ENCODE measurements around the gene UPB1.
"Not testable (repeated sequence)": the region's sequence is repeated elsewhere in the genome, so short reads cannot be mapped to it uniquely, and the experiment has no call there.

The UPB1 gene

DNA sequence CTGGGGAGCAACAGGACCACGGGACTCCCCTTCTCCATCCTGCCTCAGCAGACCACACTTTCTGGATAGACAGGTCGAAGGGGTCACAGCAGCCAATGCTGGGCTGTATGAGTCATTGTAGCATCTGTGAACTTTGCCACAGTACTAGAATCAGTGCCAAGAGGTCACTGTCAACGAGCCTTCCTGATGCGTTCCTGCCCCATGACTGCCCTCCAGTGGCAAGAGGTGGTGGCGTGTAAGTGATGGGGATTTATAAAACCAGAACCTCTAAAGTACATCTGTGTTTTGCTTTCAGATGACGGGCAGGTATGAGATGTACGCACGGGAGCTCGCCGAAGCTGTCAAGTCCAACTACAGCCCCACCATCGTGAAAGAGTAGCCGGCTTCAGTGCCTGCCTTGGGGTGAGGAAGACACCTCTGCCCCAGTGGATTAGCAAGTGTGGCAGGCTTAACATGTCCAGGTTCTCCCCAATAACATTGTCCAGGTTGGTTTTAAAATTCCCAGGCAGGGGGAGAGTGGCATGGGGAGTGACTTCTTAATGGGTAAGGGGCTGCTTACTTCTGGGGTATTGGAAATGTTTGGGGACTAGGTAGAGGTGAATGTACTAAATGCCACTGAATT, 30.4 kb downstream of the UPB1 start:
- Mint-ChIP-seq H3K4me3 (no peak overlapping the region), H3K27me3 (peaks cover 1% of the 10 kb centered on the region), H3K27ac (no peak overlapping the region), H3K4me1 (ENCODE audit: low read depth) (peaks cover 6% of the 10 kb centered on the region), H3K36me3 (no peaks in the 10 kb centered on the region), H3K9me3 (ENCODE audit: low read depth) (no peaks in the 10 kb centered on the region)

DNA sequence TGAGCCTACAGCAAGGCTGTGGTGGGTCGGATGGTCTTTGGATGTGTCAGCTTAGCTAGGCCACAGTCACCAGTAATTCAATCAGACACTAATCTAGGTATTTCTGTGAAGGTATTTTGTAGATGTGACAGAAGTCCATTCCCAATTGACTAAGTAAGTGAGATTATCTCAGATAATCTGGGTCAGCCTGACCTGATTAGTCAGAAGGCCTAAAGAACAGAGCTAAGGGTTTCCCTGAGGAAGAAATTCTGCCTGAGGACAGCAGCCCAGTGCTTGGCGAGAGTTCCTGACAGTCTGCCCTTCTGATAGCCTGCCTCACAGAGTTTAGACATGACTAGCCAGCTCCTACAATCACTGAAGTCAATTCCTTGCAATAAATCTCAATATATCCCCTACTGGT, 31.1 kb downstream of the UPB1 start:
- H3K27me3 Mint-ChIP-seq: no peaks in the 10 kb centered on the region
- no peak overlapping the region for H3K4me3 Mint-ChIP-seq
- peaks cover 6% of the 10 kb centered on the region for H3K4me1 Mint-ChIP-seq (ENCODE audit: low read depth)
- no peak overlapping the region for H3K27ac Mint-ChIP-seq
- no peaks in the 10 kb centered on the region for H3K9me3 Mint-ChIP-seq (ENCODE audit: low read depth)
- no peaks in the 10 kb centered on the region for H3K36me3 Mint-ChIP-seq

DNA sequence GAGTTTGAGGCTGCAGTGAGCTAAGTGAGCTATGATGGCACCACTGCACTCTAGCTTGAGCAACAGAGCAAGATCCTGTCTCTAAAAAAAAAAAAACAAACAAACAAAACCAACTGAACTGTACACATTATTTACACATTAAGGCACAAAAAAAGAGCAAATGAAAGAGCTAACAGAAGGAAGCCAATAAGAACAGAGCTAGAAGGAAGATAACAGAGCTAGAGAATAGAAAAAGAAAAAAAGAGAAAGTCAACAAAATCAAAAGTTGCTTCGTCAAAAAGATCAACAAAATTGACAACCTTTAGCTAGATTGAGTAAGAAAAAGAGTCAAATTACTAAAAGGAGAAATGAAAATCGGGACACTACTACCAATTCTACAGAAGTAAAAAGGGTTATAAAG, 34.8 kb downstream of the UPB1 start:
- Mint-ChIP-seq H3K27me3 (no peaks in the 10 kb centered on the region), H3K9me3 (ENCODE audit: low read depth) (no peaks in the 10 kb centered on the region), H3K4me1 (ENCODE audit: low read depth) (peaks cover 4% of the 10 kb centered on the region), H3K27ac (no peak overlapping the region), H3K36me3 (no peaks in the 10 kb centered on the region), H3K4me3 (no peak overlapping the region)

DNA sequence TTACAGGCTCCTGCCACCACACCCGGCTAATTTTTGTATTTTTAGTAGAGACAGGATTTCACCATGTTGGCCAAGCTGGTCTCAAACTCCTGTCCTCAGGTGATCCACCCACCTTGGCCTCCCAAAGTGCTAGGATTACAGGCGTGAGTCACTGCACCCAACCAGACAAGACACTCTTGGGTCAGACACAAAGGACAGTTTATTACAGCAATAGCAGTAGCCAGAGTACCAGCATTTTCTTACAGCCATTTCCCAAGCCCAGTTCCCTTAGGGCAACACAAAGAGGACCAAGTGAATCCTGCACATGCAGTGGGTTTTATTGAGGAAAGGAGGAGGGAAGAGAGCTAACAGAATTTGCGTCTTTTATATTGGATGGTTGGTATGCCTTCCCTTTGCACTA, 35.8 kb downstream of the UPB1 start:
- not testable (repeated sequence) for H3K27ac Mint-ChIP-seq; H3K4me3 Mint-ChIP-seq; H3K36me3 Mint-ChIP-seq; H3K27me3 Mint-ChIP-seq; H3K9me3 Mint-ChIP-seq (ENCODE audit: low read depth); H3K4me1 Mint-ChIP-seq (ENCODE audit: low read depth)

DNA sequence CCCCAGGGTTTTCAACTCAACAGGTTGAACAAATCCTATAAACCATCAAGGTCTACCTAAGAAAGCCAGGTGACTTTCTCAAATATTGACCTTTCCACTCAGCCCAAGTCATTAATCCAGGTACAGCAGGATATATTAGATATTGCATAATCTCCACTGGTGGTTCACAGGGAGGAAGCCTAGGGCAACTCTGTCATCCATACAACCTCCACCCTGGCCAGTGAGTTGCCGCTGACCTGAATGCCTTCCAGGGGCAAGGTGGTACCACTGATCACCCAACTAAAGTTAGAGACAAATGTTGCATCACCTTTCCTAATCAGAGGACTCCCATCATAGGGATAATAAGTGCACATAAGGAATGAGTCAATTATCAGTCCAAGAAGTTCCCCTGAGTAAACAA, 36.9 kb downstream of the UPB1 start:
- H3K9me3 Mint-ChIP-seq (ENCODE audit: low read depth): no peaks in the 10 kb centered on the region
- no peaks in the 10 kb centered on the region for H3K36me3 Mint-ChIP-seq
- H3K4me3 Mint-ChIP-seq: no peak overlapping the region

DNA sequence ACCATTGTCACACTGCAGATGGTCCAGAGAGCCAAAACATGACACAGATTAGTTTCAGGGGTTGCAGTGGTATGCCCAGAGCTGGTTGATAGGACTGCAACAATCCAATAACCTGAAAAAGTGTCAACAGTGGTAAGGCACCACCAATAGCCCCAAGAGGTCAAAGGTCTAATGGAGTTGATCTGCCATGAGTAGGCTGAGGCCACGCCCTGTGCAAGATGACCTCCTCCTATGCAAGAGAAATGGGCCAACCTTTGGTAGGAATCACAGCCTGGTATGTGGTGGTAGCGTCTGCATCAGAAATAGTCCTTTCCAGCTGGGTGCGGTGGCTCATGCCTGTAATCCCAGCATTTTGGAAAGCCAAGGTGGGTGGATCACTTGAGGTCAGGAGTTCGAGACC, 40.2 kb downstream of the UPB1 start:
- no peak overlapping the region for H3K27ac Mint-ChIP-seq
- no peak overlapping the region for H3K4me3 Mint-ChIP-seq
- no peaks in the 10 kb centered on the region for H3K9me3 Mint-ChIP-seq (ENCODE audit: low read depth)
- no peaks in the 10 kb centered on the region for H3K27me3 Mint-ChIP-seq
- H3K36me3 Mint-ChIP-seq: peaks cover 2% of the 10 kb centered on the region
- H3K4me1 Mint-ChIP-seq (ENCODE audit: low read depth): no peaks in the 10 kb centered on the region

More for the DNA sequence above, 36.9 kb downstream of the UPB1 start:
- no peaks in the 10 kb centered on the region for H3K27me3 Mint-ChIP-seq
- no peaks in the 10 kb centered on the region for H3K4me1 Mint-ChIP-seq (ENCODE audit: low read depth)
- H3K27ac Mint-ChIP-seq: no peak overlapping the region

DNA sequence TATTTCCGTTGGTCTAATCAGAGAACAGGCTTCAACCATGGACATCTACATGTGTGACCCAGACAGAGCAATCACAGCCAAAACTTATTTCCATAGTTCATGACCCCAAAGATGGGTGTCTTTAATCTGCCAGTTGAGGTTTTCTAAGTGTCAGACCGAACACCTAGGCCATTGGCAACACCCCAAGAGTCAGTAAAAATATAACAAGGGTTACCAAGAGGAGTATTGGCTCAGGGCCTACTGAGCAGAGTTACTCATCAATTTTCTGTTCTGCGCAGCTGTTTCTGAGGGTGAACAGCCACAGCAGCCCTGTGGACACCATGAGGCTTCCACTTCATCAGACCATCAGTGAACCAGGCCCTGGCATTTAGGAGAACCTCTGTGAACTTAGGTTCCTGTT, 41.0 kb downstream of the UPB1 start:
- H3K27ac Mint-ChIP-seq: no peak overlapping the region
- H3K9me3 Mint-ChIP-seq (ENCODE audit: low read depth): no peaks in the 10 kb centered on the region
- H3K27me3 Mint-ChIP-seq: no peaks in the 10 kb centered on the region
- H3K36me3 Mint-ChIP-seq: peaks cover 2% of the 10 kb centered on the region
- H3K4me3 Mint-ChIP-seq: no peak overlapping the region
- peaks cover 2% of the 10 kb centered on the region for H3K4me1 Mint-ChIP-seq (ENCODE audit: low read depth)

DNA sequence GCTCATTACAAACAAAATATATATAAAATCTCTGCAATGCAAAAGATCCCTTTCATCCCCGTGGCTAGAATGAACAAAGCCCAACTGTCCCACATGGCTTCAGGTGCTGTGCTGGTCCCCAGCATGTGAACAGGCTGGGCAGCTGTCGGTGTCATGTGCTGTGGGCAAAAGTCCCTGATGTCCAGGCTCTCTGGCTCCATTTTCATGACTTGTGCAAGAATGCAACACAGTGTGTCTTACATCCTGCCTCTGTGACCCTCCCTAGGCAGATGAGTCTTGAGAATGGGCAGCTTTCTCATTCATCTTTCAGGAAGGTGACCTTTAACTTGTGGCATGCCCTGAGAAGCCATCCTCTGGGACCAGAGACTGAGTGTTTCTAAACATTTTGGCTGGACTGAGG, 45.3 kb downstream of the UPB1 start:
- no peak overlapping the region for H3K4me3 Mint-ChIP-seq
- no peaks in the 10 kb centered on the region for H3K27me3 Mint-ChIP-seq
- peaks cover 2% of the 10 kb centered on the region for H3K36me3 Mint-ChIP-seq
- peaks cover 2% of the 10 kb centered on the region for H3K4me1 Mint-ChIP-seq (ENCODE audit: low read depth)
- no peak overlapping the region for H3K27ac Mint-ChIP-seq
- no peaks in the 10 kb centered on the region for H3K9me3 Mint-ChIP-seq (ENCODE audit: low read depth)

DNA sequence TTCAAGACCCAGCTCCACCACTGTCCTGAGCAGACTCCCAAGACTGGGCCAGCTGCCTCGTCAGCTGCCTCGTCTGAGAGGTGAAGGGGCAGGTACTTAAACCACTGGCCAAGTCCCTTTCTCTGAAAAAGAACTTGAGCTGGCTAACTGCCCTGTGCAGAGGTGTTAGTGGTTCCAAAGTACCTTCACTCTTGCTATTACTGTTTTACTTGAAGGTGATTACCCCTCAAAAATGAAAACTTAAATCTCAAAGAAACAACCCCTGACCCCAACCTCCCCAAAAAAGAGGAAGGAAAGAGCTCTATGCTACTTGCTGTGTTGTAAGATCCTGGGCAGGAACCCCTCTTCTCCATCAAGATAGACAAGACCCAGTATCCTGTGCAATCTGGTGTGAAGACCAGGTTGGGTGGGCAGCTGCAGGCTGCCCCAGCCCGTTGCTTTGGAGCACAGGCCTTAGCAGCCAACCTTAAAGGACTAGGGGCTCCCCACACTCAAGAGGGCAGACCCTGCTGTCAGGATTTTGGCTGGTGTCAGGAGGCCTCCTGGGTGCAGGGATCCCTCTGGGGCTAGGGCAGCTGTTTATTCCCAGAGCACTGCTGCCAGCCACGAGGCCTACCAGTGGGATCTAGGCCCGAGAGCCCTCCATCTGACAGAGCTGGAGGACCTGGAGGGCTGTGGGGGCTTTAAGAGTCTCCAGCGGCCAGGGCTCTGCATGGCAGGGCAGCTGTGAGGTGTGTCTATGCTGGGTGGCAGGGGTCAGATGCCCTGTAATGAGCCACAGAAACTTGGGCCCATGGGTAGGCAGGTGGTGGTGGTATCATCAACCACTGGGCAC, 46.8 kb downstream of the UPB1 start:
- H3K9me3 Mint-ChIP-seq (ENCODE audit: low read depth): no peaks in the 10 kb centered on the region
- no peak overlapping the region for H3K27ac Mint-ChIP-seq
- peaks cover 2% of the 10 kb centered on the region for H3K36me3 Mint-ChIP-seq
- peaks cover 2% of the 10 kb centered on the region for H3K4me1 Mint-ChIP-seq (ENCODE audit: low read depth)
- H3K27me3 Mint-ChIP-seq: no peaks in the 10 kb centered on the region
- H3K4me3 Mint-ChIP-seq: no peak overlapping the region

DNA sequence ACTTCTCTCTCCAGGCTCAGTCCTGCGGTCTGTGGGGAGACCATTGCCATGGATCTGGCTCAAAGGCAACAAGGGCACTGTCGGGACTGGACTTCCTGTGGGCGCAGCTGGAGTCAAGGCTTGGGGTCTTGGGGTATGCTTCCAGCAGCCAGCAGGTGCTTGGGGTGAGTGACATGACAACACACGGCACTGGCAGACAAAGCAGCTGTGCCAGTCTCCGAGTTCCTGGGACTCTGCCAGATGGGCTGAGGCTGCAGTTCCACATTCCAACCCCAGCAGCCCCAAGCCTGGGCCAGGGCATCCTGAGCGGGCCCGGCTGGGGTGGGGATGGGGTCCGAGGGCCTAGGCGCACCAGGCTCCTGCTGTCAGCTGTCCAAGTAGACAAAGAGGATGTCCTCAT, 47.5 kb downstream of the UPB1 start:
- Mint-ChIP-seq H3K9me3 (ENCODE audit: low read depth) (no peaks in the 10 kb centered on the region), H3K36me3 (peaks cover 2% of the 10 kb centered on the region), H3K4me3 (no peak overlapping the region), H3K27ac (no peak overlapping the region), H3K27me3 (no peaks in the 10 kb centered on the region), H3K4me1 (ENCODE audit: low read depth) (peaks cover 2% of the 10 kb centered on the region)

DNA sequence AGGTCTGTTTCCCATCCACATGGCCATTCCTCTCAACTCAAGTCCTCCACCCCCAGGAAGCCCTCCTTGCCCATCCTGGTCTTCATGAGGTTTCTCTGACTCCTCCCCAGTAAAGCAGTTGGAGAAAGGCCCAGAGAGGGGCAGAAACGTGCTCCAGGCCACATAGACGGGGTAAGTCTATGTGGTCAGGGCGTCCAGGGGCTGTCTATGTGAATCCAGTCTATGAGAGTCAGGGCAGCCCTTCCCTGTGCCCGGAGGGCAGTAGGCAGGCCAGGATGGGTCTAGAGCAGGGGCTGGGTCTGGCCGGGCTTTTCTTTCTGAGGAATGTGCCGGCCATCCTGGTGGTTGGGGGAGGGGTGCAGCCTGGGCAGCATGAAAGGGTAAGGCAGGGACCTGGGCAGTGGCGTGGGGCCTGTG, 48.1 kb downstream of the UPB1 start:
- no peaks in the 10 kb centered on the region for H3K36me3 Mint-ChIP-seq
- peaks cover 2% of the 10 kb centered on the region for H3K4me1 Mint-ChIP-seq (ENCODE audit: low read depth)
- no peak overlapping the region for H3K4me3 Mint-ChIP-seq
- no peak overlapping the region for H3K27ac Mint-ChIP-seq
- no peaks in the 10 kb centered on the region for H3K27me3 Mint-ChIP-seq
- no peaks in the 10 kb centered on the region for H3K9me3 Mint-ChIP-seq (ENCODE audit: low read depth)

DNA sequence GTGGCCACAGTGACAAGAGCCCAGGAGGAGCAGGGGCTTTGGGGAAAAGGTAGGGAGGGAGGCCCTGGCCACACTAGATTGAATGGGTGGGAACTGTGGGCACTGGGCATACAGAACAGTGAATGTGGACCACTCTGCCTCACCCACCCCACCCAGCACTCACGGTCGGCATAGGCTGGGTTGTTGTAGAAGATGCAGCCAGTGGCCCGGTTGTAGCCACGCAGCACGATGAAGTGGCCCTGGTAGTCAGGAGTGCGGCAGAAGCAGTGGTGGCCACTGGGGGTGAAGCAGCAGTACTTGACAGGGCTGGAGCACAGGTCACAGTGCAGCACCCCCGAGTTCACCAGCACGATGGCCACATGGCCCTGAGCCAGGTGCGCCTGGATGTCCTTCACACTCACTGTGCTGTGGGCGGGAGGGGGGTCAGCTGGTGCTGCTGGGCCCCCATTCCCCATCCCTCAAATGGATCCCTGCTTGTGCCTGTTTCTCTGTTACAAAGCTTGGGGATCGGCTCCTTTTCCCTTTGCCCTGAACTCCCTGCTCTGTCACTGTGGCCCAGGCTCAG, 48.6 kb downstream of the UPB1 start:
- no peaks in the 10 kb centered on the region for H3K27me3 Mint-ChIP-seq
- no peak overlapping the region for H3K4me3 Mint-ChIP-seq
- H3K27ac Mint-ChIP-seq: no peak overlapping the region
- H3K4me1 Mint-ChIP-seq (ENCODE audit: low read depth): peaks cover 2% of the 10 kb centered on the region
- H3K36me3 Mint-ChIP-seq: no peaks in the 10 kb centered on the region
- H3K9me3 Mint-ChIP-seq (ENCODE audit: low read depth): no peaks in the 10 kb centered on the region

DNA sequence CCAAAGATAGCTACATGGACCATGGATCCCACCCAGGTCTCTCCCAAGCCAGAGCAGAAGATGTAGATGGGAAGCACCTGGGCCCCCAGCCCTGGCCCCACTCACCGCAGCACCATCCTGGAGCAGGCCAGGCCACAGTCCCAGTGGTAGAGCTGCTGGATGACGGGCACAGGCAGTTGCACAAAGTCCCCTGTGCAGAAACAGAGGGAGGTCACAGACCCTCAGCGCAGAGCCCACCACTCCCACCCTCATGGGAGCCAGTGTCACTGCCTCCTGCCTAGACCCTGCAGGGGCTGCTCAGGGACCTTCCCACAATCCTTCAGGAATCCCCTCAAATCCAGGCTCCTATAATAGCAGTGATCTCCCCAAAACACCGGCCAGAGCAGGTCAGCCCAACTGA, 53.7 kb downstream of the UPB1 start:
- Mint-ChIP-seq H3K4me1 (ENCODE audit: low read depth) (peaks cover 20% of the 10 kb centered on the region), H3K27me3 (no peaks in the 10 kb centered on the region), H3K9me3 (ENCODE audit: low read depth) (no peaks in the 10 kb centered on the region), H3K36me3 (no peaks in the 10 kb centered on the region), H3K4me3 (no peak overlapping the region), H3K27ac (no peak overlapping the region)

DNA sequence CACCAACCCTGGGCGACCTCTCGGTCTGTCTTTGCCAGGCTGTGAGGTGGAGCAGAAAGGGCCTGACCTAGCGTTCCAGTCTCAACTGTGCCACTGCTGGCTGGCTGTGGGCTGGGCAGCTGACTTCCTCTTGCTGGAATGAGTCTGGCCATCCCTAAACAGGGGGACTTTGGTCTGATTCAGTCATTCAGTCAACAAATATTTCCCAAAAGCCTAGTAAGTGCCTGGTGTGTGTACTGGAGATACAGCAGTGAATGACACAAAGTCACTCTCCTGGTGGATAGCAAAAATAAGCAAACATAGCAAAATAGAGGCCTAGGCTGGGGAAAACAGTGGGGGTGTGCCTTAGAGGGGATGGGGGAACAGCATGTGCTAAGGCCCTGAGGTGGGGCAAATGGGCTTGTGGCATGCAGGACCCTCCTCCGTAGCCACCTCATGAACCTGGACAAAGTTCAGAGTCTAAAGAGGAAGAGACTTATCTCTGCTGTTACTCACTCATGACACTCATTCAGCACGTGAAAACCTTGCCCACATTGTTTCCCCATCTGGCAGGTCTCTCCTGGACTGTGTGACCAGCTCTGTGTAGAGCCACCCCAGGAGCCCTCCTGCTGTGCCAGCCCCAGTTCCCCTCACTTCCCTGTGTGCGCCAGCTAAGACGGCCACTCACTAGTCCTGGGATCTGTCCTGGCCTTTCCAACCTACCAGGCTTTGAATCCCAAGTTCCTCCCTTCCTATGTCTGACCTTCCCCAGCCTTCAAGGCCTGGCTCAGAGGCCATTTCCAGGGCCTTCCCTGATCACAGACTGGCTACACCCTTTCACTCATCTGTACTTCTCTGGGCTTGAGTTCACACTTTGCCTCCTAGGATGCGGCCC, 55.1 kb downstream of the UPB1 start:
- Mint-ChIP-seq H3K9me3 (ENCODE audit: low read depth) (no peaks in the 10 kb centered on the region), H3K27me3 (no peaks in the 10 kb centered on the region), H3K4me1 (ENCODE audit: low read depth) (peaks cover 24% of the 10 kb centered on the region), H3K4me3 (no peak overlapping the region), H3K27ac (no peak overlapping the region), H3K36me3 (no peaks in the 10 kb centered on the region)

DNA sequence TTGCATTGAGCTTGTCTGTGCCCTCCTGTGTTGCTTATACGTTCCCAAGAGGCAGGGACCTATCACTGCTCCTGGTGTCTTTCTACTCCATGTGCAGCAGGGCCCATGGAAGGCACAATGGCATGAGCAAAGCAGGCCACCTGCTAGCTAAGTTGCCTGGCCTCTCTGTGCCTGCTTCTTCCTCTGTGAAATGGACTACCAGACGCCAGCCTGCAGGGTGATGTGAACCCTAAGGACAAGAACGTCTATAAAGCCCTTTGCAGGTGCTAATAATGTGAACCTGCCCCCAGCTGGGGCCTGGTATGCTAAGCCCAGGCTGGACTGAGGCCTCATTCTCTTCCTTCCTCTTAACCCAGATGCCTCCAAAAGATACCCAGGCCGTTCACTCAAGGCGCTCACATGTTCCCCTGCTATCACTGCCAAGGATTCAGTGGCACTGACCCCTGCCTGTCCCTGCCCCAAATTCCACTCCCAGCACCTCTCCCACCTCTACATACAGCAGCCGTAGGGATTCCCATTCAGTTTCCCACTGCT, 55.8 kb downstream of the UPB1 start:
- Mint-ChIP-seq H3K36me3 (no peaks in the 10 kb centered on the region), H3K27ac (no peak overlapping the region), H3K4me3 (no peak overlapping the region), H3K27me3 (no peaks in the 10 kb centered on the region), H3K9me3 (ENCODE audit: low read depth) (no peaks in the 10 kb centered on the region), H3K4me1 (ENCODE audit: low read depth) (peaks cover 24% of the 10 kb centered on the region)

Measured in activated naive CD8-positive, alpha-beta T cell (primary cell).